Measurements from ENCODE around the gene MAFB.

Gene MAFB

DNA sequence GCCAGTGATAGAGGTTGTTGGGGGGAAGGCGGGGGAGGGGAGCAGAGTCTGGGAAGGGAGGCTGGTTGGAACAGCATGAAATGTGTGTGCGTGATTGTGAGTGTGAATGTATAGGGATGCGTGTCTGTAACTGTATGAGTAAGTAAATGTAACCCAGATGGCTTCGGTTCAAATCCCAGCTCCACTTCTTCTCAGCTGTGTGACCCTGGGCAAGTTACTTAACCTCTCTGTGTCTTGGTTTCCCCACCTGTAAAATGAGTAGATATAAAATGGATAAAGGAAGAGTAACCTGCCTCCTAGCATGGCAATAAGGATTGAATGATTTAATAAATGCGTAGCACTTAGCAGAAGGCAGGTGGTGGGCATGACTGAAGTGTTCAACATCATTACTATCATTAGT lies 24.1 kb downstream of the MAFB start:
- no peak overlapping the region for H3K4me3 Mint-ChIP-seq

DNA sequence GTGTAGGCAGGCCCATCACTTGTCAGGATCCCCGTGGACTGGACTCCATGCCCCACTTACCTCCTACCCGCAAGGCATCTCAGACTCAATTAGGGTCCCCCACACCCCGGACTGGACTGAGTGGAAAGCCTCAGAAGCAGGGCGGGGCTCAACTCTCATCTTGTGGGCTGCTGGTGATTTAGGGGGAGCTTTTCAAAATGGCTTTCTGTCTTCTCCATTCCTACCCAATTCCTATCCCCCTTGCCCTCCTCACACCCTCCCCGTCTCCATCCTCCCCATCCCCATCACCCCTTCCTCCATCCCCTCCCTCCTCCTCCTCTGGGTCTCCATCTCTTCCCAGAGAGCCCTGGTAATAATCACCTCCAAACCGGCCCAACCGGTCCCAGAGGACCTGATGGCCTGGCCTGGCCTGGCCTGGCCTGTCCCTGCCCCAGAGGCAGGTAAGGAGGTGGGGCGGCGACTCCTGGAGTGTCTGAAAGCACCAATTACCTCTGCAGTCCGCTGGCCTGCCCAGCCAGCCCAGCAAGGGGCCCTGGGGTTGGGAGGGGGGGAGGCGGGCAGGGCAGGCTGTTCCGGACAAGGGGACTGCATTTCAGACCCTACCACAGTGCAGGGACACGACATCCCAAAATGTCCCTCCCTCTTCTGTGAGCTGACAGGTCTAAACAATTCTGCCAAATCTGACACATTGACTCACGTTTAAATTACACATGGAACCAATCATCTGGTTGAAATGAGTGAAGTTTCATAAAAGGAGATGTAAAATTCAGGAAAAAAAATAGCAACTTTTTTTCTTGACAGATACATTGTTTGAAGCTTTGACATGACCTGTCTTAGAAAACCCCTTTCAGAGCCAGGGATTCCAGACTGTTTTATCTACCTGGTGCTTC lies 24.8 kb downstream of the MAFB start:
- Mint-ChIP-seq H3K27me3 (ENCODE audit: low read depth) (no peaks in the 10 kb centered on the region), H3K4me3 (no peak overlapping the region), H3K36me3 (ENCODE audit: low read depth) (no peaks in the 10 kb centered on the region), H3K9me3 (no peaks in the 10 kb centered on the region), H3K27ac (no peak overlapping the region), H3K4me1 (ENCODE audit: low read depth) (no peaks in the 10 kb centered on the region)

More for the DNA sequence above, 24.1 kb downstream of the MAFB start:
- Mint-ChIP-seq H3K4me1 (ENCODE audit: low read depth) (no peaks in the 10 kb centered on the region), H3K27ac (no peak overlapping the region), H3K27me3 (ENCODE audit: low read depth) (no peaks in the 10 kb centered on the region), H3K9me3 (no peaks in the 10 kb centered on the region), H3K36me3 (ENCODE audit: low read depth) (no peaks in the 10 kb centered on the region)

DNA sequence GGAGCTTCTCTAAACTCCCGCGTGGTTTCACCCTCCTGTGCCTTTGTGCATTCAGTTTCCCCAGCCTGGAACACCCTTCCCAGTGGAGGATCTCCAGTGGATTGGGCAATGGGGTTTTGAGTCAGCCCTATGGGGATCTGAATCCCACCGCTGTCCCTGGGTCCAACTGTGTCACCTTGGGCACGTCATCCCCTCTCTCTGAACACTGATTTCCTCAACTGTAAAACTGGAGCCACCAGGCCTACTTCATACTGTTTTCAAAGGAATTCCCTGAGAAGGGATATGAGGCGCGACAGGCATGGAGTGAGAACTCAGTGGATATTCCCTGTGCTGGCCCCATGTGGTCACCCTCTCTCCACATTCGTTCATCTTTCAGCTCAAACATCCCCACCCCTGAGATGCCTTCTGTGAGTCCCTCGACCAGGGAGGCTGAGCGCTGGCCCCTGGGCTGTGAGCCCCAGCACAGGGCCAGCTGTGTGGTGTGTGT lies 25.7 kb downstream of the MAFB start:
- H3K4me1 Mint-ChIP-seq (ENCODE audit: low read depth), result no peaks in the 10 kb centered on the region
- no peak overlapping the region for H3K4me3 Mint-ChIP-seq
- H3K27ac Mint-ChIP-seq, result no peak overlapping the region
- no peaks in the 10 kb centered on the region for H3K9me3 Mint-ChIP-seq
- H3K36me3 Mint-ChIP-seq (ENCODE audit: low read depth), result no peaks in the 10 kb centered on the region
- no peaks in the 10 kb centered on the region for H3K27me3 Mint-ChIP-seq (ENCODE audit: low read depth)

DNA sequence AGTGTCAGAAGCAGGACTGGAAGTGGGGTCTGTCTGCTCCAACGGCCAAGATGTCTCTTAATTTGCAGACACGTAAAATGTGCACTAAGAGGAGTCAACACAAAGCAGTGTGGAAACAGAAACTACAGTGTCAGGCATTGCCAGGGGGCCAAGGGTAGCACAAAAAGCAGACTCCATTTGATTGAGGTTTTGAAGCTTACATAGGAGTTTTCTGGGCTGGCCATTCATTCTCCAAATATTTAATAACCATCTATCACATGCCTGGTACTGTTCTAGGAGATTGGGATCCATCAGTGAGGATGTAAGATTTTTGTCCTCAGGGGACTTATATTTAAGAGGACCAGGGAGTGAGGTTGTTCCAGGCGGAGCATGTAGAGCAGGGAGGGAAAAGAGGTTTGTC lies 29.5 kb downstream of the MAFB start:
- Mint-ChIP-seq H3K9me3 (no peaks in the 10 kb centered on the region), H3K4me3 (no peak overlapping the region), H3K4me1 (ENCODE audit: low read depth) (no peaks in the 10 kb centered on the region), H3K27me3 (ENCODE audit: low read depth) (no peaks in the 10 kb centered on the region), H3K27ac (no peak overlapping the region), H3K36me3 (ENCODE audit: low read depth) (no peaks in the 10 kb centered on the region)

DNA sequence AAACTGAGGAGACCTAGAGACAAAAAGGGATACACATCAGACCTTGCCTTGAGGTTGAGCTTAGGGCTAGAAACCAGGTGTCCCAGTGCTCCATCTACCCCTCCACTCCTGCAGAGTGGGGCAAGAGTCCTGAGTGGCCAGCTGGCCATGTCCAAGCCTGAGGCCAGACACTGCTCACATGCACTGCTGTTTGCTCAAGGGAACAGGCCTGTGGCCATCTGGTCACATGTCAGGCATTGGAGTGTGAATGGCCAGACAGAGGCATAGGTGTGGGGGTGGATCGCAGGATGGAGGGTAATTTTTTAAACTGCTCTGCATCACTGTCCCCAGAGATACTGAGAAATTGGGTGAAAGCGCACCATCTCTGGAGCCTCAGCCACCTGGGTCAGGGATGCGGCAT lies 30.5 kb downstream of the MAFB start:
- no peaks in the 10 kb centered on the region for H3K36me3 Mint-ChIP-seq (ENCODE audit: low read depth)
- H3K4me3 Mint-ChIP-seq, result no peak overlapping the region
- H3K4me1 Mint-ChIP-seq (ENCODE audit: low read depth), result no peaks in the 10 kb centered on the region
- no peaks in the 10 kb centered on the region for H3K27me3 Mint-ChIP-seq (ENCODE audit: low read depth)
- no peaks in the 10 kb centered on the region for H3K9me3 Mint-ChIP-seq
- no peak overlapping the region for H3K27ac Mint-ChIP-seq

DNA sequence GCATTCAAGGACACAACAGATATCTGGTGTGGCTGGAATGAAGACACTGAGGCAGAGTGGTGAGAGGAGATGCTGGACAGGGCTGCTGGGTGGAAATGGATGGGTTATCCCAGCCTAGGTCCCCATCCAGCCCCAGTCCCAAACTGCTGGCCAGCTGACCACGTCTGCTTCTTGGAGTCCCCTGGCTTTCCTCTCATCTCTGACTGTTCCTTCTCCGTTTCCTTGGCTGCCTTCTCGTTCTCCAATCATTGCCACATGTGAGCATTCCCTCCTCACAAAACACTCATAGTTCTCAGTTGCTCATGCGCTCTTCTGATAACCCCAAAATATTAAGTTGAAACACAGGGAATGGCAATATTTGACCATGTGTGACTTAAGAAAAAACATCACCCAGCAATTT lies 31.5 kb downstream of the MAFB start:
- Mint-ChIP-seq H3K27me3 (ENCODE audit: low read depth) (no peaks in the 10 kb centered on the region), H3K4me3 (no peak overlapping the region), H3K9me3 (no peaks in the 10 kb centered on the region), H3K4me1 (ENCODE audit: low read depth) (no peaks in the 10 kb centered on the region), H3K27ac (no peak overlapping the region), H3K36me3 (ENCODE audit: low read depth) (no peaks in the 10 kb centered on the region)

DNA sequence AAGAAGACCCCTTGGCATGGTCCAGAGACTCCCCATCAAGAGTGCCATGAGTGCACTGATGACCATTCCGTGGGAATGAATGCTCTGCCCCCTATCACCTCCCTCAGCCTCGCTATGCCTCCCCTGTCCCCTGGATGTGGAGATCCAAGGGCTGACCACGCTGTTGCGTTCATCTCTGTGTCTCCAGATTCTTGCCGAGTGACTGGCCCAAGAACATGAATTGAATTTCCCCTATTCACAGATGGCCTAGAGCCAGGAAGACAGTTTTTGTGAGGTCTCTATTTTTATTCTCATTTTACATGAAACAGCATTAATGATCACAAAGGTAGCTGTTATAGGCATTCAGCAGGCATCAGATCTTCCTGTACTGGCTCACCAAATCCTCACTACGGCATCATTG lies 33.6 kb downstream of the MAFB start:
- no peaks in the 10 kb centered on the region for H3K27me3 Mint-ChIP-seq (ENCODE audit: low read depth)
- H3K4me3 Mint-ChIP-seq, result no peak overlapping the region
- H3K9me3 Mint-ChIP-seq, result no peaks in the 10 kb centered on the region
- H3K36me3 Mint-ChIP-seq (ENCODE audit: low read depth), result no peaks in the 10 kb centered on the region
- no peaks in the 10 kb centered on the region for H3K4me1 Mint-ChIP-seq (ENCODE audit: low read depth)
- no peak overlapping the region for H3K27ac Mint-ChIP-seq

DNA sequence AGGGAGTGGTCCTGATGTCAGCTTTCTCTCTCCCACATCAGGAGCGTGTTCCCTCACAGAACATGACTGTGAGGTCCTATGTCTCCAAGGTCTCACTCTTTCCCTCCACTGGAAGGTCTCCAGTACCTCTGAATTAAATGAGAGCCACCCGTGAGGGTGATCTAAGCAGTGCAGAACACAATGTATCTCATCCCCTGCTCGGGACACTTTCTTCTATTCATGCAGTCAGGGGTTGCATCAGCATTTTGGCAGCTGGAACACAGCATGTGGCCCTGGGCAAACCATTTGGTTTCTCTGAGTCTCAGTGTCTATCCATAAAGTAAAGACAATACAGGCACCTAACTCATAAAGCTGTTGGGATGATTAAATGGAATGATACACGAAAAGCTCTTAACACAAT lies 34.2 kb downstream of the MAFB start:
- H3K9me3 Mint-ChIP-seq, result no peaks in the 10 kb centered on the region
- no peaks in the 10 kb centered on the region for H3K36me3 Mint-ChIP-seq (ENCODE audit: low read depth)
- no peak overlapping the region for H3K27ac Mint-ChIP-seq
- H3K4me1 Mint-ChIP-seq (ENCODE audit: low read depth), result no peaks in the 10 kb centered on the region
- no peak overlapping the region for H3K4me3 Mint-ChIP-seq
- no peaks in the 10 kb centered on the region for H3K27me3 Mint-ChIP-seq (ENCODE audit: low read depth)

DNA sequence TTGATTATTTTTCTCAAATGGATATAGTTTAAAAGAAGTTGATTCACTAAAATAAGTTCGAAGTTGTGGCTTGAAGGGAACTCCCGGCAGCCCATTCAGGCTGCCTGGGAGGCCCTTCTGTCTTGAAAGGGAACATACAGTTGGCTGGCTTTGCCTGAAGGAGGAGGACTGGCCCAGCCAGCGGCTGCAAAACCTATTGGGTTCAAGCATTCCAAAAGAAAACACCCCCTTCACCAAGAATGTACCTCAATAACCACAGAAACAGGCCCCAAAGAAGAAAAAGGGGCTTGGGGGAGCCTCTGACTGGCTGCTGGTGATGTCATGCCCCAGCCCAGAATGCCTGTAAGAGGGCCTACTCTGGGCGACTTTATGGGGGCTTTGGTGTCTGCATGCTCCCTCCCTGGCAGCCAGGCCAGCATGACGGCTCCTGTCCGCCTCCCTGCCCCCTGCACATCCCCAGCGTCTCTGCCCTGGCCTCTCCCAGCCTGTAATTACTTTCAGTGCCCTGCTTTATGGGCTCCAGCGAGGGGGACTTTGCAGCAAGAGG lies 36.5 kb downstream of the MAFB start:
- H3K27ac Mint-ChIP-seq, result no peak overlapping the region
- no peaks in the 10 kb centered on the region for H3K9me3 Mint-ChIP-seq
- no peak overlapping the region for H3K4me3 Mint-ChIP-seq
- H3K27me3 Mint-ChIP-seq (ENCODE audit: low read depth), result no peaks in the 10 kb centered on the region
- H3K36me3 Mint-ChIP-seq (ENCODE audit: low read depth), result no peaks in the 10 kb centered on the region
- no peaks in the 10 kb centered on the region for H3K4me1 Mint-ChIP-seq (ENCODE audit: low read depth)

DNA sequence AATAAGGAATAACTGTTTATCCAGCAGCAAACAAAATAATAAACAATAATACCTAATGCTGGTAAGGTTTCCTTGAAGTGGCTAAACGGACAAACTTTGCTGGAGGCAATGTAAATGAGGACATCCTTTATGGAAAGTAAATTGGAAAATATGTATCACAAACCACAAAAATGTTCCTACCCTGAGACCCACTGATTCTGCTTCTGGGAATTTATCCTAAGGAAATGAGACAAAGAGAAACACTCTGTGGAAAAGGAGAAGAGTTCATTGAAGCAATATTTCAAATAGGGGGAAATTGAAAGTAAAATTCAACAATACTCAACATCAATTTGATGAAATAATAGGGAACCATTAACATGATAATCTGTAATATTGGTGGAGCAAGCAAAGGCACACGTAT lies 37.9 kb downstream of the MAFB start:
- Mint-ChIP-seq H3K27ac (no peak overlapping the region), H3K4me1 (ENCODE audit: low read depth) (no peaks in the 10 kb centered on the region), H3K9me3 (no peaks in the 10 kb centered on the region), H3K4me3 (no peak overlapping the region), H3K36me3 (ENCODE audit: low read depth) (no peaks in the 10 kb centered on the region), H3K27me3 (ENCODE audit: low read depth) (peaks cover 4% of the 10 kb centered on the region)

DNA sequence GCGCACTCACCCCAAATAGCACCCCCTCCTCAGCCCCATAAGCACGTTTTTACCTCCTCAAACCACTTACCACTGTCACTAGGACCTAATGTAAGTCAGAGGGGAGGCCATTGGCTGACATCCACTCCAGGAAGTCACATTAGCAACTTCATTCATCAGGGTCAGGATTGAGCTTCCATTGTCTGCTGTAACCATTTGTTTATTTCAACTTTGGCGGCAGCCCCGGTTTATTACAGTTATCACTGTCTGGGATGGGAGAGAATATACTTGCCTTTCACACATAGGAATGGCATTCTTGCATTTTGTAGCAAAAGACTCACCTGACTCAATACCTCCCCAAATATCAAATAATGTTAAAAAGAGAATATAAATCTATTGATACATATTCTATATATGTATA lies 38.3 kb downstream of the MAFB start:
- H3K36me3 Mint-ChIP-seq (ENCODE audit: low read depth), result no peaks in the 10 kb centered on the region
- peaks cover 4% of the 10 kb centered on the region for H3K27me3 Mint-ChIP-seq (ENCODE audit: low read depth)
- H3K4me3 Mint-ChIP-seq, result no peak overlapping the region
- H3K9me3 Mint-ChIP-seq, result no peaks in the 10 kb centered on the region
- H3K4me1 Mint-ChIP-seq (ENCODE audit: low read depth), result no peaks in the 10 kb centered on the region
- no peak overlapping the region for H3K27ac Mint-ChIP-seq

DNA sequence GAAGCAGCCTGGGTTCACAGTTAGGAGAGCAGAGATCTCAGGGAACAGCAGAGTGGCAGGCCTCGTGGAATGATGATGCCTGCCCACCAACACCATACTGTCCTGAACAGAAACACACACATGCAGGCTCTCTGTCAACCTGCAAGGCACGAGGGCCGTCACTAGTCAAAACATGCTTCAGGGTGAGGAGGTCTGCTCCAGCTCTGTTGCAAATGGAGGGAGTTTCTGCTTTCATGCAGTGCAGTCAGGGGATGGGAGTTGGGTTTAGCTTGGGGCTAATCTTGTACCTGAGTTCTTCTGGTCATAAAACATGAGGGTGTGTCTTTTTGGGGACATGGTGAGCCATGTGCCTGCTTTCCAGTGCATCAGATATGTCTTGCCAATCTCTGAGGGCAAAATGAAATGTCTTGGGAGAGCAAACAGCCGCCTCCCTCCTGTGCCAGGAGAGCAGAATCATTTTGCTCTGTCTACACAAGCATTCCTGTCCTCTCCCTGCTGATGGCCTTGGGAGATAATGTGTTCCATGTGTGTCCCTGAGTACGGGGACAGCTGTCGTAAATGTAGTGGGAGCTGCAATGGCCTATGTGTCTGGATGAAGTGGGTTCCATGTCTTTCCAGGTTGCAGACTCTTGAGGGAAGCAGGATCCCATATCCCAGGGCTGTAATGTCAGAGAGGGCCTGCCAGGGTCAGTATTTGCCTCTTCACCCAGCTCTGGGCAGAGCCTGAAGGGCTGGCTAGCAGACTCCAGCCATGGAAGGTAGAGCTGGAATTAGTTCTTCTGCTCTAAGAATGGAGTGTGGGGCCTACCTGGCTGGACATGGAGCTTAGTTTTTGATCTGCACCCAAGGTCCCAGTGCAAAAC lies 40.6 kb downstream of the MAFB start:
- H3K4me1 Mint-ChIP-seq (ENCODE audit: low read depth), result no peaks in the 10 kb centered on the region
- H3K9me3 Mint-ChIP-seq, result no peaks in the 10 kb centered on the region
- peaks cover 4% of the 10 kb centered on the region for H3K27me3 Mint-ChIP-seq (ENCODE audit: low read depth)
- H3K4me3 Mint-ChIP-seq, result no peak overlapping the region
- H3K36me3 Mint-ChIP-seq (ENCODE audit: low read depth), result no peaks in the 10 kb centered on the region
- no peak overlapping the region for H3K27ac Mint-ChIP-seq

DNA sequence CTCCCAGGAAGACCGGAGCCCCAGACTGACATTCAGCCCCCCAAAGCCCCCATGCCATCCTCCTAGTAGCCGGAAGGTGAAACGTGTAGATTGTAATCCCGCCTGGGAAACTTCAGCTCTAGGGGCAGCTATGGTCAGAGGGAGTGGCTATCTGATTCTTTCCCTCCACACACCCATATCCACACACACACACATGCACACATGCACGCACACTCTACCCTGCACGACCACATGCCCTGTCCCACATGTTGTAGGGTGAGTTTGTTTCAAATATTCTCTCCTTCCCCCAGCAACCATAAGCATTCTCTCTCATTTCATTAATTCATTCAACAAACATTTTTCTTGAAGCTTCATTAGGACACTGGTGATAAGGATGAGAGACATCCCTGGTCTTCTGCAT lies 42.2 kb downstream of the MAFB start:
- no peak overlapping the region for H3K4me3 Mint-ChIP-seq
- no peaks in the 10 kb centered on the region for H3K36me3 Mint-ChIP-seq (ENCODE audit: low read depth)
- no peaks in the 10 kb centered on the region for H3K4me1 Mint-ChIP-seq (ENCODE audit: low read depth)
- H3K27me3 Mint-ChIP-seq (ENCODE audit: low read depth), result peaks cover 4% of the 10 kb centered on the region
- no peak overlapping the region for H3K27ac Mint-ChIP-seq
- no peaks in the 10 kb centered on the region for H3K9me3 Mint-ChIP-seq

DNA sequence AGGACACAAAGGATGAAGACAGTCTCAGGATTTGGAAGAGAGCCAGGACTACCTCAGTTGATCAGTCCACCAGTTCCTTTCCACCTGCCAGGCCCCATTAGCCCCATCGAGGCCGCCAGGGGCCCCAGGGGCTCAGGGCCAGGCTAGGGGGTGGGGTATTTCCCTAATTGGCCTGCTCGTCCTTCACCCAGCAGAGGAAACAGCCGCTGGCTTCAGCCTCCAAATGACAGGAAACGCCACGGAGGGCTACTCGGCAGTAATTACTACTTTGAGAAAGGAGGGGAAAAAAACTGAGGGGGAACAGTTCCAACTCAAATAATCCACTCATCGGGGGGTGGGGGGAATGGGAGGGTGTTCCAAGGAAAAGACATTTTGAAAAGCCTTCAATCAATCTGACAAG lies 42.7 kb downstream of the MAFB start:
- peaks cover 4% of the 10 kb centered on the region for H3K27me3 Mint-ChIP-seq (ENCODE audit: low read depth)
- H3K4me3 Mint-ChIP-seq, result no peak overlapping the region
- H3K36me3 Mint-ChIP-seq (ENCODE audit: low read depth), result no peaks in the 10 kb centered on the region
- H3K27ac Mint-ChIP-seq, result no peak overlapping the region
- H3K9me3 Mint-ChIP-seq, result no peaks in the 10 kb centered on the region
- H3K4me1 Mint-ChIP-seq (ENCODE audit: low read depth), result no peaks in the 10 kb centered on the region

DNA sequence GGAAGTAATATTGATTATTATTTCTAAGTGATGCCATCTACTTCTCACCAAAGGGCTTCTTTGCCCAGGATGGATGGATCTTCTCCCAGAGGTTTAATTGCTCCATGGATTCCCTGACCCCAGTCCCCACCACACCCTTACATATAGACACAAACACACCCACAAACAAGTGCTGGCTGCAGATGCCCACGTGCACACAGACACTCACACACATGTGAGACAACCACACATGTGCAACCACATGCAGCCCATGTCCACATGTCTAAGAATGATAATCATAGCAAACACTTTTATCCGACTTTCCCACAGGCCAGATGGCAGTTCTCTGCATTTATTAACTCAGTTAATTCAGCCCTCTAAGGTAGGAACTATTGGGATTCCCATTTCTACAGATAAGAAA lies 44.2 kb downstream of the MAFB start:
- no peaks in the 10 kb centered on the region for H3K36me3 Mint-ChIP-seq (ENCODE audit: low read depth)
- no peaks in the 10 kb centered on the region for H3K4me1 Mint-ChIP-seq (ENCODE audit: low read depth)
- H3K27me3 Mint-ChIP-seq (ENCODE audit: low read depth), result peaks cover 4% of the 10 kb centered on the region
- H3K9me3 Mint-ChIP-seq, result no peaks in the 10 kb centered on the region
- H3K27ac Mint-ChIP-seq, result no peak overlapping the region
- H3K4me3 Mint-ChIP-seq, result no peak overlapping the region

Measured in T-helper 1 cell treated with Interleukin-12 subunit alpha and Interleukin-12 subunit beta and Interleukin-4 antibody, amounts not matched to agents 30 μg/mL and 1 μg/mL, for 36 hours (primary cell).